Activated T-cell treated with anti-CD3 and anti-CD28 coated beads for 24 hours (primary cell): Measurements from ENCODE around the gene HDAC4.

Source experiments
- DNase-seq: peaks from one replicate; pipeline ENCODE4 v3.0.0-alpha.2; 2020; ENCODE audit warnings: low read depth

The HDAC4 gene

GRCh38 chr2:239137898-239138283, 262.9 kb downstream of the HDAC4 start:
- DNase-seq: no peak

DNA sequence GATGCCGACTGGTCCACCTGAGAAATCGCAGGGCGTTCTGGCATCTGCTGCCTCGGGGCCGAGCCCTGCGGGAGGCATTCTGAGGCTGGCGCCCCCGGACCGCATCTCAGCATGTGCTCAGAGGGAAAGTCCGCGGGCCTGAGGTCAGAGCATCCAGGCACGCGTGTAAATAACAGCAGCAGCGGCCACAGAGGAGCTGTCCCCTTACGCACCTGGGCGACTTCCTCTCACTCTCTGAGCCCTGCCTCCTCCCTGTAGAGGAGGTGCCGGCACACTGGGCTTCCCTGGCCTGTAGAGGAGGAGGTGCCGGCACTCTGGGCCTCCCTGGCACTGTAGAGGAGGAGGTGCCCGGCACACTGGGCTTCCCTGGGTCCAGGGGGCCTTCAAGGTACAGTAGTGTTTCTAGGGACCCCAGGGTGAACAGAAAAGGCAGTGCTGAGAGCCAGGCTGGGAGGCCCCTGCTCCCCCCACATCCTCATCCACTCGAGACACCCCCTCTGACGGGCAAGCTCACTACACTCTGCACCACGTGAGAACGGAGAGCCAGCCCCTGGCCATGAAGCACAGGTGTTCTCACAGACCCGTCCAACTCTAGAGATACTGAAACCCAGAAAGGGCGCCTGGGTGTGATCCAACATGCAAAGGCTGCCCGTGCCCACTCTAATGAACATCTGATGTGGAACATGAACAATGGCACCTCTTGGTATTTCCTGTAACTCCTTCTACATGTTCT, 263.5 kb downstream of the HDAC4 start:
- no peak for DNase-seq

DNA sequence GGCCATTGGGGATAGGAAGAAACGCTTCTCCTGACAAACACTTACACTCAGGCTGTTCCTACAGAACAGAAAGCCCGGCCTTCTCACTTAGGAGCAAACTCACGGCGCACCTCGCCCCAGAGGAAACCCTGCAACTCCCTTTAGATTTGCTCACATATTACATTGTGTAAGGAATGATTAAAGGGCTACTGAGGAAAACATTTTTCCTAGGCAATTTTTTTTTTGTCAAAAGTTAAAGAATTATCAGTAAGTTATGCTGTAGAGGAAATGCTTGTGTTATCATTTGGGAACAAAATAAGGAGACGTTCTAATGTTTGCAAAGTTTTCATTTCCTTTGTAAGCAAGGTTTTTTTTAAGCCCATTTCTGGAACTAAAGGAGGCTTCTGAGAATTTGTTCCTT, 264.1 kb downstream of the HDAC4 start:
- DNase-seq: no peak

- no peak for DNase-seq
These were observed 264.6 kb downstream of the HDAC4 start for GRCh38 chr2:239136203-239136602.

GRCh38 chr2:239135531-239135930, 265.3 kb downstream of the HDAC4 start:
- no peak for DNase-seq

DNA sequence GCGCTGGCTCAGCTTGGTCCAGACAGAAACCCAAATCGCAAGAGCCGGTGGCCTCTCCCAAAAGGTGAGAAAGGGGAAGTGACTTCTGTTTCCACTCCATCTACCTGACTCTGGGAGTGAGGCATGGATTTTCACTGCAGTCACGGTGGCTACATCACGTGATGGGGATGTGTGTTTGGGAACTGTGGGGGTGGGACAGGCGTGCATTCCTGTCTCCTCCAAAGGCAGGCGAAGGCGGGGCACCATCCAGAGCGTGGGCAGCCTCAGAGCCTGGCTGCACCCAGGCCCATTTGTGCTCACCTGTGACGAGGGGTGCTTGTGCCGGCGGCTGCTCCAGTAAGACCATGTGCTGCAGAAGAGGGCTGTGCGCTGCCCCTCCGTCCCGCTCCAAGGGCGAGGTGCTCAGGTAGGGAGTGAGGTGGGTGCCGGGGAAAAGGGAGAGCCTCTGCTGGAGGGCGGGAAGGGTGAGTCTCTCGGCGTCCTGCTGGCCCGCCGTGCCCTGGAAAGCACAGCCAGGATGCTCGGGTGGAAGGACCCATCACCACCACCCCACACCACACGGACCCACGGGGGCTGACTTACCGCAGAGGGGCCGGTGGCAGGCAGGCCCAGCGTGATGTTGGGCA, 266.8 kb downstream of the HDAC4 start:
- no peak for DNase-seq

DNA sequence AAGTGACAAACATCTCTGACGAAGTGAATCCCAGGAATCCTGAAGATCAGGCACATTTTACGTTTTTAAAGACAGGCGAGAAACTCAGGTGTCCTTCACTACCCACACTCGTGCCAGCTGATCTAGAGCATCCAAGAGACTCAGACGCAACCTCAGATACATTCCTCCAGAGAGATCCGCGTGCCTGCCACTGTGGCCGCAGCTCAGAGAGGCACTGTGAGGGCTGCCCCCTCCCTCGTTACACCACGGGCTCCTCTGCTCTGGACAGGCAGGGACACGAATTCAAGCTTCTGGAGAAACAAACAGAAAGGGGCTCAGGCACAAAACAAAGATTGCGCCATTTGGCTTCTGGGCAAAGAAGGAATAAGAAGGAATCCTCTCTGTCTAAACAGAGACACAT, 268.0 kb downstream of the HDAC4 start:
- no peak for DNase-seq

GRCh38 chr2:239132156-239132709, 268.6 kb downstream of the HDAC4 start:
- DNase-seq: no peak

DNA sequence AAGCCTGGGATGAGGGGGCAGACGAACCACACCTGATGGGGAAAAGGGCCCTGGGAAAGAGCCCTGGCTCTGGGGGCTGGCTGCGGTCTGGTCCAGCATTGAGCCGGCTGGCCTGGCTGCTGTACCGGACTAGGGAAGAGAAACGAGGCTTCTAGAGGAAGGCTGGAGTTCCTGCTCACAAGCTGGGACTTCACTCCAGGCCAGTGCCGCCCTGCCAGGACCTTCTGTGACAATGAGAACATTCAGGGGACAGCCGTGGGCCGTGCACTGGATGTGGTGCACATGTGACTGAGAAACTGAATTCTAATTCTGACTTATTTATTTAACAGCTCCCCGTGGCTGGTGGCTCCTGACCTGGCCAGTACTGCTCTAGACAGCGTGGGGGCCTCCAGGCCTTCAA, 269.3 kb downstream of the HDAC4 start:
- DNase-seq: no peak

DNA sequence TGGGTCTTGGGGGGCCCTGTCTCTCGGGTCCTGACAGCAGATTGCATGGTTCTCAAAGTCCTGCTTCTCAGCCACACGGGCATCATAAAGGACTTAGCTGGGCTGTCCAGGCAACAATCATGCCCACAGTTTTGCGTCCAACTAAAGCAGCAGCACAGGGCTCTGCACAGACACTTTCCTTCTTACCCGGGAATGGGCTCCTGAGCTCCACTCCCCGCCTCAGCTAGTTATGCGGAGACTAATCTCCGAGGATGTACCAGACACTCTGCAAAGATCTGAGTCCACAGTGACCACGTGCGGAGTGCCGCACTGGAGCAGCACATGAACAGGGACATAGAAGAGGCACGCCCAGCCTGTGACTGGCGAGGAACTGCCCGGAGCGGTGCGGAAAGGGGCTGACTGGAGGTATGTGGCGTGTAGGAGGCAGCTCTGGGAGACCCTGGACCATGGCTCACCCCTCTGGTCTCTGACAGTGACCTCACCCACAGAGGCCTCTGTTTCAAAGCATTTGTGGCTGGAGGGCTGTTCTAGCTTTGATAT, 270.0 kb downstream of the HDAC4 start:
- no peak for DNase-seq

DNA sequence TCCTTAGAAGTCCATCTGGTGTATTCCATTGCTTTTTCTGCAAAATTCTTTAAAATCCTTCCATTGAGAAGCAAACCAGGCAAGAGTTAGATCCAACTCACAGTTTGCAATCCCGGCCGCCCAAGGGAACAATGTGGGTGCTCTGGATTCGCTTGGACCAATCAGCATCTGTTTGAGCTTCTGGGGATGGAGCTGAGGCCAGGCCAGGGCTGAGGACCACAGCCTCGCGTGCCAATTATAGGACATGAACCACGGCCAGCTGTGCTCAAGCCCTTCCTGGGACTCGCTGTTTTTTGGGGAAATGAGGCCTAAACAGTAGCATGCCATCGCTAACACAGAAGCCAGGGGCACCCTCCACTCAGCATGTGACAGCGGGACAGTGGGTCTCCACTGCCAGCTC, 270.8 kb downstream of the HDAC4 start:
- DNase-seq: no peak

DNA sequence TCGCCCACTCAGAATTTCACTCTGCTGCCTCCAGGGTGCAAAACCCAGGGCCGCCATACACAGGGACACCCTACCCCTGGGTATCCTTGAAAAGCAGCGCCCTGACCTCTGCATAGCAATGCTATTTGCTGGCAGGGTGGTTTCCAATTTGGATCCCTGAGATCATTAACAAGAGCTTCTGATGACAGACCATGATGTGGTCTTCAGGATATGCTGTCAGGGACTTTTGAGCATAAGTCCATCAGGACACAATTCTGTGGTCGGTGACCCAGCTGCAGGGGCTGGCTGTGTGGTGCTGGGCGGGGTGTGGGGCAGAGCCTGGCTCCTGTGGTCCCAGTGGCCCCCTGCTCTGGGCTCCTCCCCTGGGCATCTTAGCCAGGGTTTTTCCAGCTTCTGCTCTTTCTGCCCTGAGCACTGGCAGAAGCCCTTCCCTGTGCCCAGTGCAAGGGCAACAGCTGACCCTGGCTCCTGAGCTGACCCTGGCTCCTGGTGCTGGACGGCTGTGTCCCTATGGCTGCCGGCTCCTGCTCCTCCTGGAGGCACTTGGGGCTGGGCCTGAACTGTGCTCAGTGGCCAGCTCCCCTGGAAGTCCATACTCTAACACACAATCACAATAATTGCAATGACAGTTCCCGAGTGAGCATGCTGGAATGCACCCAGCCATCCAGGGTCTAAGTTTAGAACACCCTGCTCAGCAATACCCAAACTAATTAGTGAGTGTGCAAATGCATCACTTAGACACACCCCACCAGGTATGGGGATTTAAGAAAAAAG, 271.5 kb downstream of the HDAC4 start:
- DNase-seq: no peak

- no peak for DNase-seq
These were observed 272.1 kb downstream of the HDAC4 start for GRCh38 chr2:239128706-239129105.

DNA sequence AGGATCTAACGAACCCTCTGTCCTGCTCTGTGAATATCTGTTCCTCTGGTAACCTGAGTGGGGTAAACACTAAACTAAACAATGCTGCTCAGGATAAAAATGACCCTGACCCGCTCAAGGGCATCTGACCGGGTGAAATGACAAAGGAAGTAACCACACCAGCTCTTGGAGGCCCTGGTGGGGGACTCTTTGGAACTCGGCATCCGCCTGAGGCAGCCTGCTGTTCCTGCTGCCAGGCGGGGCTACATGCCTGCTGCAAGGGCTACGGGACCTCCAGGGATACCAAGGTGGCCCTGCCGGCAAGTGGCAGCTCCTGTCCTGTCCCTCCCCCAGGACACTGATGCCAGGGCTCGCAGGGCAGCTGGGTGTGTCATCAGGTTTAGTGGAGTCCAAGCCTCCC, 273.3 kb downstream of the HDAC4 start:
- DNase-seq: no peak

GRCh38 chr2:239125726-239126675, 274.8 kb downstream of the HDAC4 start:
- no peak for DNase-seq

DNA sequence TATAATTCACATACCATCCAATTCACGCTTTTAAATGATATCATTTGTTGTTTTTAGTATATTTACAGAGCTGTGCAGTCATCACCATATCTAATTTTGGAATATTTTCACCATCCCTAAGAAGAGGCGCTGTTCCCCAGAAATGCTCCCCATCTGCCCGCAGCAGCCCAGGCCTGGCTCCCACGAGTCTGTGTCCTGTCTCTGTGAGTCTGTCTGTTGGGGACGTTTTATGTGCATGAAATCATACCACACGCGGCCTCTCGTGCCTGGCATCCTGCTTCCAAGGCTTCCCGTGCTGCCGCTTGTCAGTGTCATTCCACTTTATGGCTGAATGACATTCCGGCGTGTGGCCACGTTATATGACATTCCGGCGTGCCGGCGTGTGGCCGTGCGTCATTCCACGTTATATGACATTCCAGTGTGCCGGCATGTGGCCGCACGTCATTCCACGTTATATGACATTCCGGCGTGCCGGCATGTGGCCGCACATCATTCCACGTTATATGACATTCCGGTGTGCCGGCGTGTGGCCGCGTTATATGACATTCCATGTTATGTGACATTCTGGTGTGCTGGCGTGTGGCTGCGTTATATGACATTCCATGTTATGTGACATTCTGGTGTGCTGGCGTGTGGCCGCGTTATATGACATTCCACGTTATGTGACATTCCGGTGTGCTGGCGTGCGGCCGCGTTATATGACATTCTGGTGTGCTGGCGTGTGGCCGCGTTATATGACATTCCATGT, 276.5 kb downstream of the HDAC4 start:
- no peak for DNase-seq

DNA sequence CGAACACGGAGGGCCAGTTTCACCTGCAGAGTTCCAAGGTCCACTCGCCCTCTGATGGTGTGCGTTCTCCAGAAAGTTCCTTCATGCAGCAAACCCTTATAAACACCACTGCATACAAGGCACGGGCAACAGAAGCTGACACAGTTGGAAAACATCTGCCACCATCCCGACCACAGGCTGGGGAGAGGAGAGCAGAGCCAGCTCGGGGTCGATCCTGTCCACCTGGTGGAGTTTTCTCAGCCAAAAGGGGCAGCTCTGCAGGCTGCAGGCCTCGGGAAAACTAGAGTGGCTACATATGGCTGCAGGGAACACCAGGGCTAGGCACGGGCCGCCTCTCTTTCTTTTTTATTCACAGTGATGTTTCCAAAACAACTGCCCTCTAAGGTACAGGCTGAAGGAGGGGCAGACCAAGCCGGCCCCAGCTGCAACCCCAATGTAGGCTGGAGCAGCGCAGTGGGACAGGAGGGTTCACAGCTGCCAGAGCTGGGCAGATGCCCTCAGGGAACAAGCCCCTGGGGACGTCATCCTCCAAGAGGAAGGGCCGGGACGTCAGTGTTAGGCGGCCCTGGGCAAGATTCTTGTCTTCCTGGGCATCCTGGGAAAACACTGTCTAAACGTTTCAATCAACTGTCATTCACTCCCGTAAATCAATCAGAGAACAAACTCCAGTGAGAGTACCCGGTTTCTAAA, 278.3 kb downstream of the HDAC4 start:
- no peak for DNase-seq

GRCh38 chr2:239121600-239122012, 279.2 kb downstream of the HDAC4 start:
- DNase-seq: no peak

- DNase-seq: no peak
These were observed 280.2 kb downstream of the HDAC4 start for GRCh38 chr2:239120664-239121063.
